Activated naive CD4-positive, alpha-beta T cell treated with anti-CD3 and anti-CD28 coated beads, Interleukin-2, amount 50 U/mL, for 24 hours (primary cell): ENCODE results near the gene CDK10.

ENCODE experiments used
- H3K27ac Mint-ChIP-seq: one replicate; pipeline ENCODE4 v1.8.0; 2021; ENCODE audit warnings: mild to moderate bottlenecking, mixed read lengths
- H3K27me3 Mint-ChIP-seq: one replicate; pipeline ENCODE4 v1.8.0; 2021; ENCODE audit warnings: mixed read lengths
- H3K36me3 Mint-ChIP-seq: one replicate; pipeline ENCODE4 v1.8.0; 2021; ENCODE audit warnings: mixed read lengths
- H3K4me1 Mint-ChIP-seq: one replicate; pipeline ENCODE4 v1.8.0; 2021; ENCODE audit warnings: mixed read lengths
- H3K4me3 Mint-ChIP-seq: one replicate; pipeline ENCODE4 v1.8.0; 2021; ENCODE audit warnings: mild to moderate bottlenecking, mixed read lengths
- H3K9me3 Mint-ChIP-seq: one replicate; pipeline ENCODE4 v1.8.0; 2021; ENCODE audit warnings: mixed read lengths

The CDK10 gene

DNA sequence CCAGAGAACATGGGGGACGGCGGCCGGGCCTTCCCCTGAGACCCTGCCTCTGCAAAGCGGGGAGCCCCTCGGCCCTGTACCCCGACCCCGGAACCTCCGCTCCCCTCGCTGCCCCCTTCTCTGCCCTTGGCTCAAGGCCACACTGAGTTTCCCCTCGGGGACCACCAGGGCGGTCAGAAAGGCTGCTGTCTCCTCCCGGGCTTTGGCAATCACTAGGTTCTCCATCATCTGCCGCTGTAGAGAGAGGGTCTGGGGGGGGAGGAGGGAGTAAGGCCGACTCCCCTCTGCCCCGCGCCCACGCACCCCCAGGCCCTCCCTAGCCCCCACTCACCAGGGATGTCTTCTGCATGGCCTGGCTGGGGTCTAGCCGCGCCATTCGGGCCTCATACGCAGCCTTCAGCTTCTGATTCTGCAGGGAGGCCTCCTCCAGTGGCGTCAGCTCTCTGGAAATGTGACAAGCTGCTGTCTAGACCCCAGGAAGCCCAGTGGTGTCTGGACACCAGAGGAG, 25.8 kb downstream of the CDK10 start:
- Mint-ChIP-seq H3K27ac (peak overlapping the region; percentile 72), H3K36me3 (peaks cover 4% of the 10 kb centered on the region), H3K9me3 (no peaks in the 10 kb centered on the region), H3K27me3 (no peaks in the 10 kb centered on the region), H3K4me1 (peaks cover 6% of the 10 kb centered on the region), H3K4me3 (peak overlapping the region; percentile 80)

DNA sequence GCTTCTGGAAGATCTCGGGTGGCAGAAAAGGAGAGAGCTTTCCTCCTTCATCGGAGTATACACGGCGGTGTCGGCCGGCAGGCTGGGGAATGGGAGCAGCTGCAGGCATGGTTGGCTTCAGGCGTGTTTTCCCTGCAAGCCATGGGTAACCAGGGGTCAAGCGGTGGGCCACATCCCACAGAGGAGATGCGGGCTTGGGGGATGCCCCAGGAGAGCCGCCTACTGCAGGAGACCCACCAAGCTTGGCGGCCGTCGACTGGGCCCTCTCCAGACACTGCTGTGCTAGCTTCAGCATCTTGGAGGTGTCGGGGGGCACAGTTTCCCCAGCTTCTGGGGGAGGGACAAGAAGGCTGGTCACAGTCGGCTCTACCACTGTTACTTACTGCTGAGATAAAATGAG, 30.0 kb downstream of the CDK10 start:
- no peaks in the 10 kb centered on the region for H3K9me3 Mint-ChIP-seq
- H3K27me3 Mint-ChIP-seq: no peaks in the 10 kb centered on the region
- no peak overlapping the region for H3K4me3 Mint-ChIP-seq
- no peak overlapping the region for H3K27ac Mint-ChIP-seq
- H3K4me1 Mint-ChIP-seq: peaks cover 24% of the 10 kb centered on the region
- peaks cover 4% of the 10 kb centered on the region for H3K36me3 Mint-ChIP-seq

DNA sequence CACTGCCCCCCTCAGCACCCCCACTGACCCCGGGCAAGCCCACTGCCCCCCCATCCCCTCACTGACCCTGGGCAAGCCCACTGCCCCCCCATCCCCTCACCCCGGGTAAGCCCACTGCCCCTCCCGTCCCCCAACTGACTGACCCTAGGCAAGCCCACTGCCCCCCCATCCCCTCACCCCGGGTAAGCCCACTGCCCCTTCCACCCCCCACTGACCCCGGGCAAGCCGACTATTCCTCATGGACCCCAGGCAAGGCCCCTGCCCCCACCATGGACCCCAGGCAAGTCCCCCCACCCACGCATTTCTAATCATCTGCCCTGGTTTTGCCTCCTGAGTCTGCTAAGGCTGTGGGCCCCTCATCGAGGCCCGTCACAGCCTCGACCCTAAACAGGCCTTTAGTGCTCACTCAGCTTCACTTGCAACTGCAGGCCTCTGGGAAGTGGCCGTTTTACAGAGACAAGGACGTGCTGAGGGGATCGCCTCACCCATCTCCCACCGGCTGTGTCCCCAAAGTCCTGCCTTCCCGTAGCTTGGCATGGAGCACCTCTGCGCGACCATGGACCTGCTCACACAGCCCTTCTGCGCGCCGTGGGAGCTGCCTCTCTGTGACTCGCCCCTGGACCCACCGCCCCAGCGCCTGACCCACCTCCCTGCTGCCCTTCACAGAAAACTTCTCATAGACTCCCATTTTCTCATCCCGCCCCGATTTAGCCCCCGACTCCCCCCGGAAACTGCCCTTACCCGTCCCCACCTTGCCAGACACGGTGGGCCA, 30.6 kb downstream of the CDK10 start:
- Mint-ChIP-seq H3K27ac (peak overlapping the region; percentile 23), H3K36me3 (peaks cover 4% of the 10 kb centered on the region), H3K4me1 (peaks cover 24% of the 10 kb centered on the region), H3K4me3 (no peak overlapping the region), H3K9me3 (no peaks in the 10 kb centered on the region), H3K27me3 (no peaks in the 10 kb centered on the region)

GRCh38 chr16:89717688-89718505, 31.4 kb downstream of the CDK10 start:
- peaks cover 29% of the 10 kb centered on the region for H3K4me1 Mint-ChIP-seq
- H3K27me3 Mint-ChIP-seq: no peaks in the 10 kb centered on the region
- no peaks in the 10 kb centered on the region for H3K9me3 Mint-ChIP-seq
- H3K36me3 Mint-ChIP-seq: peaks cover 7% of the 10 kb centered on the region
- no peak overlapping the region for H3K4me3 Mint-ChIP-seq
- no peak overlapping the region for H3K27ac Mint-ChIP-seq

- H3K9me3 Mint-ChIP-seq: no peaks in the 10 kb centered on the region
- peaks cover 42% of the 10 kb centered on the region for H3K4me1 Mint-ChIP-seq
- H3K36me3 Mint-ChIP-seq: peaks cover 10% of the 10 kb centered on the region
- H3K4me3 Mint-ChIP-seq: peak overlapping the region; percentile 74
- H3K27ac Mint-ChIP-seq: peak overlapping the region; percentile 77
- H3K27me3 Mint-ChIP-seq: no peaks in the 10 kb centered on the region
Observed at GRCh38 chr16:89720551-89720812, 34.0 kb downstream of the CDK10 start.

- Mint-ChIP-seq H3K4me3 (peak within 1 kb of the TSS; percentile 89), H3K4me1 (peaks cover 45% of the 10 kb centered on the region), H3K27ac (peak within 1 kb of the TSS; percentile 86), H3K9me3 (no peaks in the 10 kb centered on the region), H3K27me3 (no peaks in the 10 kb centered on the region), H3K36me3 (peaks cover 10% of the 10 kb centered on the region)
Observed at GRCh38 chr16:89720813-89721545, 34.5 kb downstream of the CDK10 start, which contains the start of the genes VPS9D1 and ZNF276. Gene VPS9D1 (minus strand): TSS chr16:89720898. CDS start chr16:89720861, 37 bp downstream. Gene ZNF276 (plus strand): TSS chr16:89721537. CDS start chr16:89721641, 104 bp downstream.

GRCh38 chr16:89721546-89722391, 35.3 kb downstream of the CDK10 start:
- no peaks in the 10 kb centered on the region for H3K9me3 Mint-ChIP-seq
- H3K27ac Mint-ChIP-seq: no peak overlapping the region
- no peaks in the 10 kb centered on the region for H3K27me3 Mint-ChIP-seq
- H3K36me3 Mint-ChIP-seq: peaks cover 8% of the 10 kb centered on the region
- peaks cover 51% of the 10 kb centered on the region for H3K4me1 Mint-ChIP-seq
- peak overlapping the region; percentile 89 for H3K4me3 Mint-ChIP-seq

- H3K4me1 Mint-ChIP-seq: peaks cover 59% of the 10 kb centered on the region
- H3K36me3 Mint-ChIP-seq: peaks cover 12% of the 10 kb centered on the region
- H3K4me3 Mint-ChIP-seq: peak overlapping the region; percentile 89
- peak overlapping the region; percentile 86 for H3K27ac Mint-ChIP-seq
- H3K9me3 Mint-ChIP-seq: no peaks in the 10 kb centered on the region
- H3K27me3 Mint-ChIP-seq: no peaks in the 10 kb centered on the region
Observed at GRCh38 chr16:89722392-89723278, 36.1 kb downstream of the CDK10 start.

GRCh38 chr16:89723279-89724250, 37.1 kb downstream of the CDK10 start:
- Mint-ChIP-seq H3K36me3 (peaks cover 12% of the 10 kb centered on the region), H3K4me1 (peaks cover 62% of the 10 kb centered on the region), H3K27me3 (no peaks in the 10 kb centered on the region), H3K4me3 (peak overlapping the region; percentile 89), H3K9me3 (no peaks in the 10 kb centered on the region), H3K27ac (peak overlapping the region; percentile 86)

GRCh38 chr16:89727406-89728120, 41.1 kb downstream of the CDK10 start:
- peaks cover 22% of the 10 kb centered on the region for H3K36me3 Mint-ChIP-seq
- H3K4me1 Mint-ChIP-seq: peaks cover 68% of the 10 kb centered on the region
- peak overlapping the region; percentile 66 for H3K4me3 Mint-ChIP-seq
- no peaks in the 10 kb centered on the region for H3K9me3 Mint-ChIP-seq
- H3K27ac Mint-ChIP-seq: peak overlapping the region; percentile 65
- no peaks in the 10 kb centered on the region for H3K27me3 Mint-ChIP-seq

DNA sequence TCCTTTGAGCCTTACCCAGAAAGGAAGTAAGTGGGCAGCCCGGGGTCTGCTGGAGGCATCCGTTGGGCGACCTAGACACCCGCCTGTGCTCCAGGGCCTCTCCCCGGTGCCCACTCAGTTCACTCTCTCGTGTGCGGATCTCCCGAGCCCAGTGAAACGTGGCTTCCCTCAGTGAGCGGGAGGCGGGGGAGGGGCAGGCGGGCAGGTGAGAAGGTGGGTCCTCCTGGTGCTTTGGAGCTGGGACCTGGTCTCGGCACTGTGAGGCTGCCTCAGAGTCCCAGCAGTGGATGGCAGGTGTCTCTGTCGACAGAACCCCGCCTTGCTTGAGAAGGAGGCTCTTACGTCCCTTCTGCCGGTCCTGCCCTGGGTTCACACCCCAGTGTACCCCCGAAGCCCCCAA, 42.8 kb downstream of the CDK10 start:
- H3K4me3 Mint-ChIP-seq: no peak overlapping the region
- no peaks in the 10 kb centered on the region for H3K27me3 Mint-ChIP-seq
- H3K27ac Mint-ChIP-seq: peak overlapping the region; percentile 46
- H3K9me3 Mint-ChIP-seq: no peaks in the 10 kb centered on the region
- H3K36me3 Mint-ChIP-seq: peaks cover 17% of the 10 kb centered on the region
- H3K4me1 Mint-ChIP-seq: peaks cover 58% of the 10 kb centered on the region

DNA sequence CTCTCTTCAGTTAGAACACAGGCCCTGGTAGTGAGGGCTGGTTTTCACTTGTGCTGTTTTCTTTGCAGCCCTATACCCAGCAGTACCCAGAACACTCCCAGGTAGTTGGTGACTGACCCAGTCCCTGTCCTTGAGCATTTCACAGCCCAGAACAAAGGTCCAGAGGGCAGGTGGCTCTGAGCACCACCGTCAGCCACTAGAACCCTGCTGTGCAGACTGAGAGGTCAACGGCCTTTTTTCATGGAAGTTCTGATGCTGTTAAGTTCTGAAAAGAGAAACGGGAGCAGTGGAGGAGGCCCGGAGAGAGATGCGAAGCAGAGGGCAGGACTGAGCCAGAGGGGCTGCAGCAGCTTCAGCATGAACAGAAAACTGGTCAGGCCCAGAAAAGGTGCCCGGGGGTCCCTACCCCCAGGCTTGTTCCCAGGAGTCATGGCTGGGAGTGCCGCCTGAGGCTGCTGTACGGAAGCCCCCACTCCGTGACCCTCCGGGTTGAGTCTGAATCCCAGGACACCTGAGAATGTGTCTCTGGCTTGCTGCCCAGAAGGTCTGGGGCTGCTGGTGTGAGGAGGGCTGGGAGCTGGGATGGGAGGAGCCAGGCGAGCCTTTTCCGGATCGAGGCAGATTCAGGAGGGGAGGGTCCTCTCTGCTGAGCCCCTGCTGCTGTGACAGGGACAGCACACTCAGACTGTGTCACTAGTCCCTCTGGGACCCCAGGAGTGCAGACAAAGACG, 43.5 kb downstream of the CDK10 start:
- no peak overlapping the region for H3K27ac Mint-ChIP-seq
- H3K9me3 Mint-ChIP-seq: no peaks in the 10 kb centered on the region
- H3K36me3 Mint-ChIP-seq: peaks cover 19% of the 10 kb centered on the region
- H3K4me3 Mint-ChIP-seq: no peak overlapping the region
- no peaks in the 10 kb centered on the region for H3K27me3 Mint-ChIP-seq
- H3K4me1 Mint-ChIP-seq: peaks cover 59% of the 10 kb centered on the region
